Neural progenitor cell (in vitro differentiated cells): ENCODE measurements around the gene MANF.

Source experiments
- CTCF ChIP-seq: fragments of 200-600 bp; sonication (generic); IDR thresholded peaks from 2 replicates; pipeline ENCODE4 v1.5.1; 2017; ENCODE audit warnings: antibody characterized with exemption, mild to moderate bottlenecking
- EZH2 ChIP-seq: fragments of 200-600 bp; sonication (generic); IDR thresholded peaks from 2 replicates; pipeline ENCODE4 v1.6.1; 2017; ENCODE audit warnings: antibody characterized with exemption, mild to moderate bottlenecking, moderate library complexity
- EZH2phosphoT487 ChIP-seq: fragments of 200-600 bp; sonication (generic); IDR thresholded peaks from 2 replicates; pipeline ENCODE4 v1.6.1; 2017; ENCODE audit warnings: antibody characterized with exemption

DNA sequence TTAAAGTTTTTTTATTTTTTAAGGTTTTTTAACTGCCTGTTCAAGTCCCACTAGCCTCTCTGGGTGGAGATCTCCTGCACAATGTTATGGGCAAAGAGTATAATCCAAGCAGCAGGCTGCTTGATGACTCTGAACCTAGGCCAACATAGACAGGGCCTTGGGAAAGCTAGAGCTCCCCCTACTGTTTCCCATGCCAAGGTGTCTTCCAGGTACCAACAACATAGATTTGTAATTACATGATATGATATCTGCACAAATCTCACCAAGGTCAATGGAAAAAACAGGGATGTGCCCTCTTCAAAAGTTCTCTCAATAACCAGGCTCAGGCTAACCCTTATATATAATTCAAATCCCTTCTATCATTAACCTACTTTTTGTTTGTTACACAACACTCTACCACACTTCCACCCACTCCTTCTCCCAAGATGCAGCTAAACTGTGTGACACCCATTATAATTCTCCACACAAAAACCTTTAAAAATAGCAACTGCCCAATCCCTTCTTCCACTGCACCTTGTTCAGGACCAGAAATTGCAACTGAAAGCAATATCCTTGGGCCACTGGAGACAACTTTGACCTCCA, 49.7 kb downstream of the MANF start:
- peak; percentile 78 for TF ChIP-seq CTCF
- no peak for TF ChIP-seq EZH2
- TF ChIP-seq EZH2phosphoT487: no peak
